KMS-11 (cell line): ENCODE data around the gene PNLIPRP2.

Source experiments
- H2AFZ ChIP-seq: fragments of 200-600 bp; sonication (generic); 2 replicates; pipeline ENCODE4 v1.6.1; 2016; ENCODE audit warnings: antibody characterized with exemption, mixed run types, low read depth
- H3K27ac ChIP-seq: fragments of 200-600 bp; sonication (generic); 2 replicates; pipeline ENCODE4 v1.6.1; 2016; ENCODE audit warnings: mild to moderate bottlenecking, mixed run types
- H3K27me3 ChIP-seq: fragments of 200-600 bp; sonication (generic); 2 replicates; pipeline ENCODE4 v1.6.1; 2017; ENCODE audit warnings: mild to moderate bottlenecking, low read depth, mixed run types, moderate library complexity; ENCODE audit not compliant: insufficient read depth
- H3K36me3 ChIP-seq: fragments of 200-600 bp; sonication (generic); 2 replicates; pipeline ENCODE4 v1.6.1; 2017; ENCODE audit warnings: mild to moderate bottlenecking, mixed run types; ENCODE audit not compliant: insufficient read depth
- H3K4me1 ChIP-seq: fragments of 200-600 bp; sonication (generic); 2 replicates; pipeline ENCODE4 v1.6.1; 2016; ENCODE audit warnings: mild to moderate bottlenecking, low read depth, mixed run types; ENCODE audit not compliant: poor library complexity, severe bottlenecking
- H3K4me2 ChIP-seq: fragments of 200-600 bp; sonication (generic); 2 replicates; pipeline ENCODE4 v1.7.0; 2016; ENCODE audit warnings: mild to moderate bottlenecking, mixed run types
- H3K4me3 ChIP-seq: fragments of 200-600 bp; sonication (generic); IDR thresholded peaks from 2 replicates; pipeline ENCODE4 v1.6.1; 2017; ENCODE audit warnings: low read depth, low read length, mixed read lengths; ENCODE audit not compliant: insufficient read depth
- H3K79me2 ChIP-seq: fragments of 200-600 bp; sonication (generic); 2 replicates; pipeline ENCODE4 v1.6.1; 2016; ENCODE audit warnings: low read depth, mixed run types; ENCODE audit not compliant: insufficient read depth
- H3K9ac ChIP-seq: fragments of 200-600 bp; sonication (generic); 2 replicates; pipeline ENCODE4 v1.6.1; 2016; ENCODE audit warnings: mild to moderate bottlenecking, mixed run types
- H4K20me1 ChIP-seq: fragments of 200-600 bp; sonication (generic); 2 replicates; pipeline ENCODE4 v1.6.1; 2016; ENCODE audit warnings: mild to moderate bottlenecking, mixed run types; ENCODE audit not compliant: insufficient read depth
- CTCF ChIP-seq: fragments of 200-600 bp; sonication (generic); conservative IDR thresholded peaks from 2 replicates; pipeline ENCODE4 v1.6.1; 2017; ENCODE audit warnings: low read depth, mild to moderate bottlenecking, antibody characterized with exemption, low read length, moderate library complexity, mixed read lengths

Gene PNLIPRP2

GRCh38 chr10:116687633-116688032 is 66.9 kb downstream of the PNLIPRP2 start:
- no peak for TF ChIP-seq CTCF
- Histone ChIP-seq H3K27ac (no peak overlapping the region), H3K79me2 (no peaks in the 10 kb centered on the region), H3K36me3 (no peaks in the 10 kb centered on the region), H2AFZ (no peak overlapping the region), H3K4me1 (no peaks in the 10 kb centered on the region), H3K9ac (no peak overlapping the region), H3K27me3 (no peaks in the 10 kb centered on the region), H3K4me3 (no peak overlapping the region), H4K20me1 (no peaks in the 10 kb centered on the region), H3K4me2 (no peak overlapping the region)

- Histone ChIP-seq H2AFZ (no peak overlapping the region), H4K20me1 (no peaks in the 10 kb centered on the region), H3K27me3 (no peaks in the 10 kb centered on the region), H3K27ac (no peak overlapping the region), H3K4me1 (no peaks in the 10 kb centered on the region), H3K4me3 (no peak overlapping the region), H3K9ac (no peak overlapping the region), H3K4me2 (no peak overlapping the region), H3K36me3 (no peaks in the 10 kb centered on the region), H3K79me2 (no peaks in the 10 kb centered on the region)
- TF ChIP-seq CTCF, result no peak
Measured at GRCh38 chr10:116688241-116688711, 67.5 kb downstream of the PNLIPRP2 start.

- H3K4me3 ChIP-seq, result no peak overlapping the region
- H3K4me1 ChIP-seq, result no peaks in the 10 kb centered on the region
- H3K79me2 ChIP-seq, result no peaks in the 10 kb centered on the region
- H2AFZ ChIP-seq, result no peak overlapping the region
- H3K27ac ChIP-seq, result no peak overlapping the region
- H3K9ac ChIP-seq, result no peak overlapping the region
- H3K36me3 ChIP-seq, result no peaks in the 10 kb centered on the region
- H3K27me3 ChIP-seq, result no peaks in the 10 kb centered on the region
- H4K20me1 ChIP-seq, result no peaks in the 10 kb centered on the region
- no peak overlapping the region for H3K4me2 ChIP-seq
- TF ChIP-seq CTCF, result no peak
Measured at GRCh38 chr10:116688741-116689495, 68.2 kb downstream of the PNLIPRP2 start.

- H3K27me3 ChIP-seq, result no peaks in the 10 kb centered on the region
- H4K20me1 ChIP-seq, result no peaks in the 10 kb centered on the region
- no peak overlapping the region for H3K27ac ChIP-seq
- no peak overlapping the region for H3K9ac ChIP-seq
- no peaks in the 10 kb centered on the region for H3K36me3 ChIP-seq
- H3K4me3 ChIP-seq, result no peak overlapping the region
- no peak for TF ChIP-seq CTCF
- H3K4me1 ChIP-seq, result no peaks in the 10 kb centered on the region
- H2AFZ ChIP-seq, result no peak overlapping the region
- no peaks in the 10 kb centered on the region for H3K79me2 ChIP-seq
- no peak overlapping the region for H3K4me2 ChIP-seq
Measured at GRCh38 chr10:116689744-116690143, 69.0 kb downstream of the PNLIPRP2 start.
